Measurements from ENCODE around the gene FOS.
A peak's percentile ranks its signal among the peaks of the same experiment; 100 is the strongest.
"Not testable (repeated sequence)": the region's sequence is repeated elsewhere in the genome, so short reads cannot be mapped to it uniquely, and the experiment has no call there.

The FOS gene

DNA sequence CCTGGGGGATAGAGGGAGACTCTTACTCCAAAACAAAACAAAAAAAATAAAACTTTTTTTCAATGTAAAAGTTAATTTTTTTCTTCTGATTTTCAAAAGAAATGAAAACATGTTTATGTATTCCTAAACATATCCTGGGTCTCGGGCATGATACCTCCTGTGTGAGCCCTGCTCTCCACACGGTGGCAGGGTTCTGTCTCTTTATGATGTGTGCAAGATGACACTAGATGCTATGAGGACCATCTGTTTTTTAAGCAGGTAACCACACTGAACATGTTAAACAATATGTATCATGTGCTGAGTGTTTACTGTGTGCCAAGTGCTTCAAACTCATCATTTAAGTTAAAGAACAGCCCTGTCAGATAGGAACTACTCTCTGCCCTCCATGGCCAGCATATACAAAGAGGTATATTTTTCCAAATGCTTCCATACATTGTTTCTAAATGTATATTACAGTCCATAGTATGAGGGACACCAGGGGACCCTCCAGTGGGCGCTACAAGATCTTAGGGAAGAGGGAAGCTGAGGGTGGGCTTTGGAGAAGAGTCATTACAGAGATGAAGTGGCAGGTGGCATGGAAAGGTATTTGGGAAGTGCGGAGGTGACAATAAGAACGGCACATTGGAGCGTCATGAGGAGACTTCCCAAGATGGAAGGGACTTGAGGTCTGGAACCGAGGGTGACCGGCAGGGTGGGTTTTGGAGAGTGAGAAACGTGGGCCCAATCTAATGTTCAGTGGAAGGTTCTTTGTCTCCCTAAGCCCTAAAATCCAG lies 28.5 kb downstream of the FOS start:
- TF ChIP-seq CTCF (conservative IDR thresholded peaks at IDR 0.05; ENCODE audit: control insufficient read depth, insufficient read depth, low read depth, low read length), result peak; percentile 21
- DNase-seq (ENCODE audit: low read depth), result peak; percentile 24
- H3K4me3 ChIP-seq (ENCODE audit: control insufficient read depth, low read depth, low read length), result no peak overlapping the region

GRCh38 chr14:75307700-75308379 lies 29.2 kb downstream of the FOS start:
- H3K4me3 ChIP-seq (ENCODE audit: control insufficient read depth, low read depth, low read length), result no peak overlapping the region
- DNase-seq (ENCODE audit: low read depth), result peak; percentile 80
- TF ChIP-seq CTCF (conservative IDR thresholded peaks at IDR 0.05; ENCODE audit: control insufficient read depth, insufficient read depth, low read depth, low read length), result peak; percentile 94

DNA sequence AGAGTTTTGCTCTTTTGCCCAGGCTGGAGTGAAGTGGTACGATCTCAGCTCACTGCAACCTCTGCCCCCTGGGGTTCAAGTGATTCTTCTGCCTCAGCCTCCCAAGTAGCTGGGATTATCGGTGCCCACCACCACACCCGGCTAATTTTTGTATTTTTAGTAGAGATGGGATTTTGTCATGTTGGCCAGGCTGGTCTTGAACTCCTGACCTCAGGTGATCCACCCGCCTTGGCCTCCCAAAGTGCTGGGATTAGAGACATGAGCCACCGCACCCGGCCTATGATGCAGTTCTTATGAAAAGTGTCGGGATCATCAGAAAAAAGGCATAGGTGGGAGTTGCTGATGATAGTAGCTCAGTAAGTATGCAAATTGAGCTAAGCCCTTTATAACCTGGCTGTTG lies 30.4 kb downstream of the FOS start:
- H3K4me3 ChIP-seq (ENCODE audit: control insufficient read depth, low read depth, low read length); DNase-seq (ENCODE audit: low read depth): not testable (repeated sequence)

DNA sequence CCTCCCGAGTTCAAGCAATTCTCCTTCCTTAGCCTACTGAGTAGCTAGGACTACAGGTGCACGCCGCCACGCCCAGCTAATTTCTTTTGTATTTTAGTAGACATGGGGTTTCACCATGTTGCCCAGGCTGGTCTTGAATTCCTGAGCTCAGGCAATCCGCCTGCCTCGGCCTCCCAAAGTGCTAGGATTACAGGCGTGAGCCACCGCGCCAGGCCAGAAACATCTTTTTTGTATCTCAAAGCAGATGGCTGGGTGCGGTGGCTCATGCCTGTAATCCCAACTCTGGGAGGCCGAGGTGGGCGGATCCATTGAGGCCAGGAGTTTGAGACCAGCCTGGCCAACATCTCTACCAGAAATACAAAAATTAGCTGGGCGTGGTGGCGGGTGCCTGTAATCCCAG lies 30.9 kb downstream of the FOS start:
- H3K4me3 ChIP-seq (ENCODE audit: control insufficient read depth, low read depth, low read length); DNase-seq (ENCODE audit: low read depth): not testable (repeated sequence)

DNA sequence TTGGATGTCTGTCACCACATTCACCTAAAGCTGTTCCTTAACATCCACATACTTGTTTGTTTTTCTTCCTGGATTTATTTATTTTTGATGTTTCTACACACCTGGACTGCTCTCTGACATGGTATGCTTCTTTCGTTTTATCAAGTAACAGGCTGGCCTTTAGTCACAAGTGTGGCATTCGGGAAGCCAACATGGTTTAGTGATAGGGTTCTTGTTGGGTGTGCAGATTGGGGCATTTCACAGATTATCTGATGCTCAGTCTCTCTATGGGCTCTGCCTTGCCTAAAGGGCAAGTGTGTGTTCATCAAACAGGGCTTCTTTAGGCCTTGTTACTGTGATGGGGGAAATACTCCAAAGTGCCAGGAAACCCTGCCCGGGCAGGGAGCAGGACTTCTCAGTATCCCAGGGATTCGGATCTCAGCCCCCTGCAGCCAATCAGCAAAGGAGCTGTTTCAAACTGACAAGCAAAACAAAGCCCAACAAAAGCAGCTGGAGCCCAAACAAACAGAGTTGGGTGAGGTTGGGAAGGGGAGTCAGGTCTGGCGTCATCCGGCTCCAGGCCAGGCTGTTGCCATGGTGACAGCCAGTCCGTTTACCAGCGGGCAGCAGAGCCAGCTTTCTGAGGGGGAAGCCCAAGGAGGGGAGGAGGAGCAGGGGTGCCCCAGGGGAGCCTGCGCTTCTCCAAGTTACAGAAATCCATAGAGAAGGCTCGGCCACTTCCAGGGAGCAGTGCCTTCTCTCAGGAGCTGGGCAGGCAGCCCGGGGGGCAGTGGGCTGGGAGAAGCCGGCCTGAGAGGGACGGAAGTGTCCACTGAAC lies 31.9 kb downstream of the FOS start:
- TF ChIP-seq CTCF (conservative IDR thresholded peaks at IDR 0.05; ENCODE audit: control insufficient read depth, insufficient read depth, low read depth, low read length), result no peak

GRCh38 chr14:75311356-75311755 lies 32.7 kb downstream of the FOS start:
- no peak for DNase-seq (ENCODE audit: low read depth)
- H3K4me3 ChIP-seq (ENCODE audit: control insufficient read depth, low read depth, low read length), result no peak overlapping the region
- no peak for TF ChIP-seq CTCF (conservative IDR thresholded peaks at IDR 0.05; ENCODE audit: control insufficient read depth, insufficient read depth, low read depth, low read length)

More for the DNA sequence above, 31.9 kb downstream of the FOS start:
- H3K4me3 ChIP-seq (ENCODE audit: control insufficient read depth, low read depth, low read length), result no peak overlapping the region
- DNase-seq (ENCODE audit: low read depth), result peak; percentile 90

GRCh38 chr14:75312341-75312740 lies 33.7 kb downstream of the FOS start:
- no peak for TF ChIP-seq CTCF (conservative IDR thresholded peaks at IDR 0.05; ENCODE audit: control insufficient read depth, insufficient read depth, low read depth, low read length)
- no peak overlapping the region for H3K4me3 ChIP-seq (ENCODE audit: control insufficient read depth, low read depth, low read length)

More at GRCh38 chr14:75312341-75312740, 33.7 kb downstream of the FOS start:
- DNase-seq (ENCODE audit: low read depth), result no peak

Data from fibroblast of mammary gland (primary cell).